HCT116 (cell line): Measurements from ENCODE around the gene GNB1L. TPM values are rescaled to one million over a fixed set of nuclear protein-coding genes. Genes with fewer than 3 reads are reported as not detected.

ENCODE experiments used
- ATAC-seq: fragments of 200-7000 bp; cut with Tn5 transposase; 2 replicates; pipeline ENCODE4 v1.9.1; 2020; ENCODE audit warnings: mild to moderate bottlenecking, moderate library complexity
- BruUV-seq: library from RNA; stranded (reverse); fragments of 400-500 nt; replicated peaks from 2 replicates; lab custom pipeline; 2021; lab: Mats Ljungman, UMichigan
- CTCF ChIA-PET: fragments of 300-600 bp; sonication (Branson Sonifier 250); formaldehyde crosslinking; loops from one replicate; lab custom pipeline; 2021; ENCODE audit warnings: antibody characterized with exemption; lab: Charles Lee
- POLR2A ChIA-PET: fragments of 300-600, 350-600 bp; sonication (Branson Sonifier 250); formaldehyde crosslinking; loops from one replicate; lab custom pipeline; 2021; ENCODE audit warnings: antibody characterized with exemption; lab: Charles Lee
- RAD21 ChIA-PET, 2 experiments: fragments of 300-600 bp; sonication (Branson Sonifier 250); formaldehyde crosslinking; loops; one replicate each; lab custom pipeline; 2023; ENCODE audit warnings: low total read pairs in 2 of 2; ENCODE audit not compliant: uncharacterized antibody in 2 of 2, unreplicated experiment in 2 of 2, low non-redundant PET in 1 of 2; lab: Charles Lee
- DNase-seq: peaks from one replicate; pipeline ENCODE4 v3.0.0-alpha.2; 2010; ENCODE audit warnings: low read depth, low spot score
- H2AFZ ChIP-seq: fragments of 200-600 bp; shearing (Covaris generic), sonication (generic); 2 replicates; pipeline ENCODE4 v1.6.1; 2017; ENCODE audit warnings: low read depth, mixed run types, mixed read lengths, antibody characterized with exemption, low read length; ENCODE audit not compliant: poor library complexity, severe bottlenecking
- H3K27ac ChIP-seq: 2 replicates; pipeline ENCODE4 v1.5.1; 2012; ENCODE audit warnings: low read depth, low read length
- H3K27me3 ChIP-seq: fragments of 200-600 bp; sonication (generic); 2 replicates; pipeline ENCODE4 v1.6.1; 2016; ENCODE audit warnings: mixed run types, low read length, mixed read lengths; ENCODE audit not compliant: insufficient read depth
- H3K36me3 ChIP-seq, 2 experiments: fragments of 200-500 bp in 1 of 2; fragments of 200-600 bp in 1 of 2; sonication (Bioruptor generic) in 1 of 2; sonication (generic) in 1 of 2; 2 replicates each; pipeline versions ENCODE4 v1.5.1 to v1.6.1; 2014 to 2016; ENCODE audit warnings: low read length in 2 of 2, inconsistent platforms in 1 of 2, mixed read lengths in 1 of 2, mixed run types in 1 of 2; ENCODE audit not compliant: insufficient read depth in 2 of 2, control insufficient read depth in 1 of 2
- H3K4me1 ChIP-seq, 2 experiments: fragments of 200-600 bp in 1 of 2; sonication (generic) in 1 of 2; 2 replicates each; pipeline versions ENCODE4 v1.5.1 to v1.6.1; 2012 to 2017; ENCODE audit warnings: low read length in 2 of 2, inconsistent platforms in 1 of 2, mild to moderate bottlenecking in 1 of 2, mixed read lengths in 1 of 2, mixed run types in 1 of 2, moderate library complexity in 1 of 2; ENCODE audit not compliant: insufficient read depth in 2 of 2, control insufficient read depth in 1 of 2
- H3K4me2 ChIP-seq: fragments of 200-600 bp; sonication (generic); 2 replicates; pipeline ENCODE4 v1.6.1; 2017; ENCODE audit warnings: mixed run types, low read length, mixed read lengths
- H3K4me3 ChIP-seq, 2 experiments: fragments of 200-600 bp in 1 of 2; sonication (generic) in 1 of 2; replicated peaks in 1 of 2; 2 replicates each; pipeline ENCODE4 v1.5.1; 2011 to 2016; ENCODE audit warnings: low read length in 2 of 2, control low read depth in 1 of 2, low read depth in 1 of 2, mild to moderate bottlenecking in 1 of 2, mixed read lengths in 1 of 2, mixed run types in 1 of 2
- H3K79me2 ChIP-seq: fragments of 200-600 bp; sonication (generic); 2 replicates; pipeline ENCODE4 v1.6.1; 2017; ENCODE audit warnings: mild to moderate bottlenecking, mixed run types, low read length, moderate library complexity, mixed read lengths; ENCODE audit not compliant: insufficient read depth
- H3K9ac ChIP-seq: fragments of 200-600 bp; sonication (generic); 2 replicates; pipeline ENCODE4 v1.6.1; 2016; ENCODE audit warnings: low read length, mixed read lengths
- H3K9me2 ChIP-seq: fragments of 200-600 bp; sonication (generic), shearing (Covaris generic); 2 replicates; pipeline ENCODE4 v1.6.1; 2017; ENCODE audit warnings: mixed run types, mild to moderate bottlenecking, moderate library complexity; ENCODE audit not compliant: insufficient read depth
- H3K9me3 ChIP-seq, 2 experiments: fragments of 200-500 bp in 1 of 2; fragments of 200-600 bp in 1 of 2; sonication (Bioruptor generic) in 1 of 2; sonication (generic) in 1 of 2; 2 replicates each; pipeline ENCODE4 v1.6.1; 2014 to 2017; ENCODE audit warnings: low read length in 2 of 2, mixed read lengths in 2 of 2, inconsistent platforms in 1 of 2, low read depth in 1 of 2, mild to moderate bottlenecking in 1 of 2, mixed run types in 1 of 2, moderate library complexity in 1 of 2; ENCODE audit not compliant: control insufficient read depth in 1 of 2, insufficient read depth in 1 of 2
- H4K20me1 ChIP-seq: fragments of 200-600 bp; sonication (generic), shearing (Covaris generic); 2 replicates; pipeline ENCODE4 v1.6.1; 2017; ENCODE audit warnings: mixed run types, mild to moderate bottlenecking, moderate library complexity; ENCODE audit not compliant: insufficient read depth
- ATF3 ChIP-seq: IDR thresholded peaks from 2 replicates; pipeline ENCODE4 v1.6.1; 2012
- CBX3 ChIP-seq: IDR thresholded peaks from 2 replicates; pipeline ENCODE4 v1.6.1; 2012; ENCODE audit warnings: low read depth
- EGR1 ChIP-seq: IDR thresholded peaks from 2 replicates; pipeline ENCODE4 v1.6.1; 2012; ENCODE audit warnings: low read depth
- ELF1 ChIP-seq: IDR thresholded peaks from 2 replicates; pipeline ENCODE4 v1.6.1; 2012; ENCODE audit warnings: low read depth, borderline replicate concordance
- EZH2 ChIP-seq: fragments of 200-600 bp; sonication (generic); IDR thresholded peaks from 2 replicates; pipeline ENCODE4 v1.6.1; 2017; ENCODE audit warnings: antibody characterized with exemption, mixed run types
- EZH2phosphoT487 ChIP-seq: fragments of 200-600 bp; IDR thresholded peaks from 2 replicates; pipeline ENCODE4 v1.6.1; 2018; ENCODE audit warnings: antibody characterized with exemption, borderline replicate concordance
- FOSL1 ChIP-seq: IDR thresholded peaks from 2 replicates; pipeline ENCODE4 v1.6.1; 2012; ENCODE audit warnings: low read depth
- MAX ChIP-seq: IDR thresholded peaks from 2 replicates; pipeline ENCODE4 v1.6.1; 2012
- RAD21 ChIP-seq: IDR thresholded peaks from 2 replicates; pipeline ENCODE4 v1.6.1; 2012; ENCODE audit warnings: low read depth, mild to moderate bottlenecking
- REST ChIP-seq: IDR thresholded peaks from 2 replicates; pipeline ENCODE4 v1.6.1; 2012; ENCODE audit warnings: low read depth
- SIN3A ChIP-seq: IDR thresholded peaks from 2 replicates; pipeline ENCODE4 v1.6.1; 2012; ENCODE audit warnings: low read depth
- SP1 ChIP-seq: IDR thresholded peaks from 2 replicates; pipeline ENCODE4 v1.6.1; 2012; ENCODE audit warnings: low read depth
- SRF ChIP-seq: IDR thresholded peaks from 2 replicates; pipeline ENCODE4 v1.6.1; 2012; ENCODE audit warnings: low read depth
- TCF7L2 ChIP-seq: IDR thresholded peaks from 2 replicates; pipeline ENCODE4 v1.7.0; 2011; ENCODE audit warnings: borderline replicate concordance, inconsistent platforms; ENCODE audit not compliant: insufficient read depth, insufficient read length; ENCODE audit errors: extremely low read depth
- ZNF274 ChIP-seq: fragments of 200-500 bp; sonication (Bioruptor generic); IDR thresholded peaks from 2 replicates; pipeline ENCODE4 v1.6.1; 2014; ENCODE audit warnings: mild to moderate bottlenecking, low read depth, low read length, inconsistent platforms
- intact Hi-C: fragments of 100-400 bp; cut with micrococcal nuclease; formaldehyde crosslinking; loops from 2 replicates; pipeline ENCODE4 v1.10.0; 2022
- total RNA-seq: library from RNA; stranded (reverse); gene quantifications from one replicate; pipeline ENCODE4 v1.2.1, GENCODE V29; 2021; ENCODE audit not compliant: unreplicated experiment
- TF ChIP-seq, protein P1 (sequence below), 3 experiments: fragments of 200-600 bp in 1 of 3; sonication (generic) in 1 of 3; IDR thresholded peaks in 2 of 3; conservative IDR thresholded peaks in 1 of 3; 2 replicates each; pipeline ENCODE4 v1.5.1; 2012 to 2017; ENCODE audit warnings: low read depth in 2 of 3, low read length in 2 of 3, antibody characterized with exemption in 1 of 3, borderline replicate concordance in 1 of 3, control low read depth in 1 of 3, mild to moderate bottlenecking in 1 of 3, mixed read lengths in 1 of 3, mixed run types in 1 of 3, moderate library complexity in 1 of 3; ENCODE audit not compliant: insufficient read depth in 1 of 3

The GNB1L gene
- total RNA-seq, 1 experiment from 2014 or later, result 12.1 TPM

DNA sequence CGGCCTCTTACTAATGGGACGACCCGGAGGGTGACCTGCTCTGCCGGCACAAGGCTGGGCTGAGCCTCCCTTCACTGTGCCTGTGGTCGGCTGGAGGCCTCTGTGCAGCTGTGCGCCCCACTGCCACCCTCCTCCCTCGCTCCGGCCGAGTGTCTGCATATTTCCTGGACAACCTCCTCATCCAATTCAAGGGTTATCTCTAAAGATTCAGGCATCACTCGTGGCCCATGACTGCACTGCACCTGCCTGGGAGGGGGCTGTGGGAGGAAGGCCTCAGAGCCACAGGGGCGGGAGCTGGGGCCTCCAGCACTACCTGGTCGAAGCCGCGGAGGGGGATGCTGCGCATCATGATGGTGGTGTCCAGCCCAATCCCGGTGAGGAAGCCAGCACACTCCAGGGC, 43.1 kb upstream of the GNB1L start:
- DNase-seq (no peak), ATAC-seq (no peak)
- Histone ChIP-seq H3K4me1 (peaks cover 0 to 12% of the 10 kb centered on the region in 2 experiments; a peak in 1 of 4 replicates), H3K27ac (no peak overlapping the region), H2AFZ (no peak overlapping the region), H3K4me2 (no peak overlapping the region), H3K27me3 (no peaks in the 10 kb centered on the region), H3K4me3 (no peak overlapping the region), H3K9ac (no peak overlapping the region), H3K9me3 (no peaks in the 10 kb centered on the region), H4K20me1 (no peaks in the 10 kb centered on the region), H3K79me2 (no peaks in the 10 kb centered on the region), H3K9me2 (no peaks in the 10 kb centered on the region), H3K36me3 (no peaks in the 10 kb centered on the region)
- ChIA-PET POLR2A (no interaction called here), CTCF (interaction anchor here (1.4 to 1.6 kb wide), 2 partner anchors 13 to 168 kb away, joined by 5 to 8 read pairs; no protein-coding TSS in a partner anchor), RAD21 (no interaction called here)
- TF ChIP-seq RAD21 (no peak), MAX (no peak), EGR1 (no peak), ZNF274 (no peak), SRF (no peak), REST (no peak), SIN3A (no peak), ELF1 (no peak), EZH2 (no peak), TCF7L2 (no peak), EZH2phosphoT487 (no peak), CBX3 (no peak), FOSL1 (no peak), ATF3 (no peak), SP1 (no peak)
- TF ChIP-seq, protein P1, sequence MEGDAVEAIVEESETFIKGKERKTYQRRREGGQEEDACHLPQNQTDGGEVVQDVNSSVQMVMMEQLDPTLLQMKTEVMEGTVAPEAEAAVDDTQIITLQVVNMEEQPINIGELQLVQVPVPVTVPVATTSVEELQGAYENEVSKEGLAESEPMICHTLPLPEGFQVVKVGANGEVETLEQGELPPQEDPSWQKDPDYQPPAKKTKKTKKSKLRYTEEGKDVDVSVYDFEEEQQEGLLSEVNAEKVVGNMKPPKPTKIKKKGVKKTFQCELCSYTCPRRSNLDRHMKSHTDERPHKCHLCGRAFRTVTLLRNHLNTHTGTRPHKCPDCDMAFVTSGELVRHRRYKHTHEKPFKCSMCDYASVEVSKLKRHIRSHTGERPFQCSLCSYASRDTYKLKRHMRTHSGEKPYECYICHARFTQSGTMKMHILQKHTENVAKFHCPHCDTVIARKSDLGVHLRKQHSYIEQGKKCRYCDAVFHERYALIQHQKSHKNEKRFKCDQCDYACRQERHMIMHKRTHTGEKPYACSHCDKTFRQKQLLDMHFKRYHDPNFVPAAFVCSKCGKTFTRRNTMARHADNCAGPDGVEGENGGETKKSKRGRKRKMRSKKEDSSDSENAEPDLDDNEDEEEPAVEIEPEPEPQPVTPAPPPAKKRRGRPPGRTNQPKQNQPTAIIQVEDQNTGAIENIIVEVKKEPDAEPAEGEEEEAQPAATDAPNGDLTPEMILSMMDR (IDR thresholded peaks at IDR 0.05 in 2 of 3, conservative IDR thresholded peaks at IDR 0.05 in 1 of 3; ENCODE audit: borderline replicate concordance in 1 of 3, insufficient read depth in 1 of 3, low read depth in 2 of 3, low read length in 2 of 3), result no peak
- BruUV-seq, result no TSS peak
- intact Hi-C loops, result no loop called here
